HepG2 (cell line): ENCODE results near the gene SLC23A2. TPM values are rescaled to one million over a fixed set of nuclear protein-coding genes. Genes with fewer than 3 reads are reported as not detected.

Source experiments
- ATF2 ChIP-seq: sonication (generic); formaldehyde crosslinking; IDR thresholded peaks from 2 replicates; pipeline ENCODE4 v1.4.0; 2020; ENCODE audit warnings: missing genetic modification reagents
- BCL3 ChIP-seq: sonication (generic); formaldehyde crosslinking; IDR thresholded peaks from 2 replicates; pipeline ENCODE4 v1.5.1; 2020; ENCODE audit warnings: mild to moderate bottlenecking, missing genetic modification reagents, moderate library complexity
- ELF3 ChIP-seq: IDR thresholded peaks from 2 replicates; pipeline ENCODE4 v1.6.1; 2016; ENCODE audit warnings: missing genetic modification reagents, missing compliant biosample characterization
- FIP1L1 ChIP-seq: fragments of 200-400 bp; formaldehyde crosslinking; IDR thresholded peaks from 2 replicates; pipeline ENCODE4 v1.6.1; 2018; ENCODE audit warnings: low read depth, mild to moderate bottlenecking, low read length, moderate library complexity, borderline replicate concordance; ENCODE audit not compliant: insufficient read depth
- FOXA3 ChIP-seq: IDR thresholded peaks from 2 replicates; pipeline ENCODE4 v1.6.1; 2016; ENCODE audit warnings: missing genetic modification reagents, missing compliant biosample characterization
- IRF1 ChIP-seq: sonication (generic); formaldehyde crosslinking; IDR thresholded peaks from 2 replicates; pipeline ENCODE4 v1.4.0; 2020; ENCODE audit warnings: low read depth, mild to moderate bottlenecking, missing genetic modification reagents
- KLF15 ChIP-seq: sonication (generic); formaldehyde crosslinking; IDR thresholded peaks from 2 replicates; pipeline ENCODE4 v1.8.1; 2023; ENCODE audit warnings: borderline replicate concordance, mild to moderate bottlenecking, inconsistent platforms, missing genetic modification reagents, mixed read lengths
- NBN ChIP-seq: fragments of 450-650 bp; conservative IDR thresholded peaks from 2 replicates; pipeline ENCODE4 v1.6.1; 2017
- NFATC3 ChIP-seq: sonication (generic); formaldehyde crosslinking; IDR thresholded peaks from 2 replicates; pipeline ENCODE4 v1.5.1; 2020; ENCODE audit warnings: mild to moderate bottlenecking, missing genetic modification reagents
- SALL2 ChIP-seq: sonication (generic); formaldehyde crosslinking; IDR thresholded peaks from 2 replicates; pipeline ENCODE4 v1.8.1; 2023; ENCODE audit warnings: mild to moderate bottlenecking, missing genetic modification reagents, inconsistent platforms
- SCMH1 ChIP-seq: sonication (generic); formaldehyde crosslinking; IDR thresholded peaks from 2 replicates; pipeline ENCODE4 v1.9.0; 2021; ENCODE audit warnings: missing genetic modification reagents, mild to moderate bottlenecking, borderline replicate concordance
- SETDB1 ChIP-seq: sonication (generic); formaldehyde crosslinking; IDR thresholded peaks from 2 replicates; pipeline ENCODE4 v1.5.1; 2020; ENCODE audit warnings: missing genetic modification reagents, mild to moderate bottlenecking, borderline replicate concordance
- SRSF9 ChIP-seq: fragments of 200-400 bp; formaldehyde crosslinking; IDR thresholded peaks from 2 replicates; pipeline ENCODE4 v1.6.1; 2018; ENCODE audit warnings: borderline replicate concordance, mild to moderate bottlenecking, low read depth, low read length; ENCODE audit not compliant: insufficient read depth, poor library complexity, severe bottlenecking
- TBL1XR1 ChIP-seq: fragments of 150-350 bp; IDR thresholded peaks from 2 replicates; pipeline ENCODE4 v1.6.1; 2014; ENCODE audit warnings: borderline replicate concordance, low read length; ENCODE audit not compliant: partially characterized antibody
- ZNF292 ChIP-seq: sonication (generic); formaldehyde crosslinking; IDR thresholded peaks from 2 replicates; pipeline ENCODE4 v1.8.1; 2022; ENCODE audit warnings: mild to moderate bottlenecking, low read depth, missing genetic modification reagents, borderline replicate concordance
- ZNF614 ChIP-seq: IDR thresholded peaks from 2 replicates; pipeline ENCODE4 v1.6.1; 2018; ENCODE audit warnings: missing biosample characterization, missing genetic modification reagents, inconsistent platforms, borderline replicate concordance
- ZNF619 ChIP-seq: sonication (generic); formaldehyde crosslinking; IDR thresholded peaks from 2 replicates; pipeline ENCODE4 v1.4.0; 2020; ENCODE audit warnings: mild to moderate bottlenecking, missing genetic modification reagents
- polyA plus RNA-seq, 8 experiments: library from polyadenylated mRNA; depleted of rRNA in 3 of 8; stranded (reverse) in 7 of 8; unstranded in 1 of 8; fragments of >200 nt; fragmentation: Illumina TruSeq in 4 of 8; extraction: Trizol in 4 of 8; gene quantifications; 2 replicates each; pipeline versions ENCODE4 v1.2.1 to v1.2.3, GENCODE V29; 2011 to 2016; ENCODE audit warnings: low read depth in 4 of 8, missing spikeins in 1 of 8, mixed read lengths in 1 of 8; ENCODE audit not compliant: insufficient read depth in 1 of 8
- total RNA-seq, 5 experiments: library from RNA; depleted of rRNA; stranded (reverse); fragments of >200 nt; fragmentation: Illumina TruSeq; extraction: Trizol; gene quantifications; 2 replicates each; pipeline ENCODE4 v1.2.3, GENCODE V29; 2016; ENCODE audit warnings: low read depth in 1 of 5
- TF ChIP-seq, protein P1 (sequence below): sonication (generic); formaldehyde crosslinking; IDR thresholded peaks from 2 replicates; pipeline ENCODE4 v1.4.0; 2020; ENCODE audit warnings: missing genetic modification reagents
- TF ChIP-seq, protein P2 (sequence below): sonication (generic); formaldehyde crosslinking; IDR thresholded peaks from 2 replicates; pipeline ENCODE4 v1.5.0; 2020; ENCODE audit warnings: mild to moderate bottlenecking, missing genetic modification reagents, borderline replicate concordance

Gene SLC23A2
- total and polyA plus RNA-seq, 2 of the 13 experiments (the other 11 are each of a cell fraction or from before 2014, with no cell fraction given), result 42.2 to 51.2 TPM

DNA sequence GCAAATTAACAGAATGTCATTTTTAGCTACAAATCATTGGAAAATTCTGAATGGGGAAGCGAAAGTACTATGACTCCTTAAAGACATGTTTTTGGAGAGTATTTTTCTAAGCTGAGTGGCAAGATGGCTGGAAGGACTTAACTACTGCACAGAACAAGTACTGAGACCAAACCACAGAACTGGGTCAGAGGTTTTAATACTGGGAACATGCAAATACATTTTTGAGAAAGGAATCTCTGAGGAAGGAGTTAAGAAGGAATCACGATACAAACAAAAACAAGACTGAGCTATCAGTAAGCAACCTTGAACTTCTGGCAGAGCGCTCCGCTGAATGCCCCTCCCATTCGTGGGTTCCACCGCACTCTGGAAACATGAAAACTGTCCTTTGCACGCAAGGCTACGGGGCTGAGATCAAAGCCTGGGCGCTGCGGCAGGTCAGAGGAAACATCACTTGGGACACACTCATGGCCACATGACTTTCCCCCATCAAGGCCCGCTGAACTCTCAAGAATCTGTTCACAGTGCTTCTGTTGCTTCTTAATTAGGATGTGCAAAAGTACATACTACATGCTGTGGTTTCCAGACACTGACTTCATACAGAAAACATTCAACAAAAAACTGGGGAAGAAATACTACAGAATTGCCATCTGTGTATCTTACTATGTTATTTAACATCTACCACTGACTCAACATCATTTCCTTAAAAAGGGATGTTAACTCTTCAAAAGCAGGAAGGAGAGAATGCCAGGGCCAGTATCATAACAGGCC, 27.8 kb downstream of the SLC23A2 start (continued):
- TF ChIP-seq SRSF9, result no peak
- no peak for TF ChIP-seq SETDB1 (CRISPR knock-in tag)
- peak; percentile 96 for TF ChIP-seq ELF3 (CRISPR knock-in tag)
- TF ChIP-seq TBL1XR1, result peak; percentile 96
- peak; percentile 84; the same call in 1 of the 2 replicates for TF ChIP-seq ZNF619 (CRISPR knock-in tag)
- peak; percentile 96 for TF ChIP-seq ATF2
- TF ChIP-seq ZNF614 (CRISPR knock-in tag), result peak; percentile 97
- no peak for TF ChIP-seq IRF1
- TF ChIP-seq NBN, result no peak
- no peak for TF ChIP-seq SCMH1 (CRISPR knock-in tag)
- TF ChIP-seq NFATC3, result no peak
- TF ChIP-seq, protein P1, sequence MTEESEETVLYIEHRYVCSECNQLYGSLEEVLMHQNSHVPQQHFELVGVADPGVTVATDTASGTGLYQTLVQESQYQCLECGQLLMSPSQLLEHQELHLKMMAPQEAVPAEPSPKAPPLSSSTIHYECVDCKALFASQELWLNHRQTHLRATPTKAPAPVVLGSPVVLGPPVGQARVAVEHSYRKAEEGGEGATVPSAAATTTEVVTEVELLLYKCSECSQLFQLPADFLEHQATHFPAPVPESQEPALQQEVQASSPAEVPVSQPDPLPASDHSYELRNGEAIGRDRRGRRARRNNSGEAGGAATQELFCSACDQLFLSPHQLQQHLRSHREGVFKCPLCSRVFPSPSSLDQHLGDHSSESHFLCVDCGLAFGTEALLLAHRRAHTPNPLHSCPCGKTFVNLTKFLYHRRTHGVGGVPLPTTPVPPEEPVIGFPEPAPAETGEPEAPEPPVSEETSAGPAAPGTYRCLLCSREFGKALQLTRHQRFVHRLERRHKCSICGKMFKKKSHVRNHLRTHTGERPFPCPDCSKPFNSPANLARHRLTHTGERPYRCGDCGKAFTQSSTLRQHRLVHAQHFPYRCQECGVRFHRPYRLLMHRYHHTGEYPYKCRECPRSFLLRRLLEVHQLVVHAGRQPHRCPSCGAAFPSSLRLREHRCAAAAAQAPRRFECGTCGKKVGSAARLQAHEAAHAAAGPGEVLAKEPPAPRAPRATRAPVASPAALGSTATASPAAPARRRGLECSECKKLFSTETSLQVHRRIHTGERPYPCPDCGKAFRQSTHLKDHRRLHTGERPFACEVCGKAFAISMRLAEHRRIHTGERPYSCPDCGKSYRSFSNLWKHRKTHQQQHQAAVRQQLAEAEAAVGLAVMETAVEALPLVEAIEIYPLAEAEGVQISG (CRISPR knock-in tag), result peak; percentile 90
- peak; percentile 85 for TF ChIP-seq BCL3
- TF ChIP-seq FOXA3 (CRISPR knock-in tag), result peak; percentile 97
- peak; percentile 98 for TF ChIP-seq ZNF292 (CRISPR knock-in tag)
- TF ChIP-seq KLF15, result 0 out of 2 replicates have a peak, but pooled peaks have one; percentile 31
- peak; percentile 68; the same call in 1 of the 2 replicates for TF ChIP-seq SALL2 (CRISPR knock-in tag)
- TF ChIP-seq, protein P2, sequence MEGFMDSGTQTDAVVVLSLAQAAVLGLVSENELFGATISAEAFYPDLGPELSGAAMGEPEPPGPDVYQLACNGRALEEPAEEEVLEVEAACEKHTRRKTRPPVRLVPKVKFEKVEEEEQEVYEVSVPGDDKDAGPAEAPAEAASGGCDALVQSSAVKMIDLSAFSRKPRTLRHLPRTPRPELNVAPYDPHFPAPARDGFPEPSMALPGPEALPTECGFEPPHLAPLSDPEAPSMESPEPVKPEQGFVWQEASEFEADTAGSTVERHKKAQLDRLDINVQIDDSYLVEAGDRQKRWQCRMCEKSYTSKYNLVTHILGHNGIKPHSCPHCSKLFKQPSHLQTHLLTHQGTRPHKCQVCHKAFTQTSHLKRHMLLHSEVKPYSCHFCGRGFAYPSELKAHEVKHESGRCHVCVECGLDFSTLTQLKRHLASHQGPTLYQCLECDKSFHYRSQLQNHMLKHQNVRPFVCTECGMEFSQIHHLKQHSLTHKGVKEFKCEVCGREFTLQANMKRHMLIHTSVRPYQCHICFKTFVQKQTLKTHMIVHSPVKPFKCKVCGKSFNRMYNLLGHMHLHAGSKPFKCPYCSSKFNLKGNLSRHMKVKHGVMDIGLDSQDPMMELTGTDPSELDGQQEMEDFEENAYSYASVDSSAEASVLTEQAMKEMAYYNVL (CRISPR knock-in tag), result peak; percentile 97
- no peak for TF ChIP-seq FIP1L1
